Measurements from ENCODE around the gene ELAVL1.

GRCh38 chr19:7911508-7912143, 93.8 kb downstream of the ELAVL1 start:
- TF ChIP-seq ZNF274 (IDR thresholded peaks at IDR 0.05; ENCODE audit: low read depth, low read length) = no peak
- TF ChIP-seq YY1 (IDR thresholded peaks at IDR 0.05; ENCODE audit: insufficient read depth, insufficient read length) = no peak

Measured in NT2/D1 (cell line).